HCT116 (cell line): ENCODE measurements around the gene KDELR1.

Experiments
- EGR1 ChIP-seq: IDR thresholded peaks from 2 replicates; pipeline ENCODE4 v1.6.1; 2012; ENCODE audit warnings: low read depth
- EZH2 ChIP-seq: fragments of 200-600 bp; sonication (generic); IDR thresholded peaks from 2 replicates; pipeline ENCODE4 v1.6.1; 2017; ENCODE audit warnings: antibody characterized with exemption, mixed run types
- EZH2phosphoT487 ChIP-seq: fragments of 200-600 bp; IDR thresholded peaks from 2 replicates; pipeline ENCODE4 v1.6.1; 2018; ENCODE audit warnings: antibody characterized with exemption, borderline replicate concordance
- JUND ChIP-seq: IDR thresholded peaks from 2 replicates; pipeline ENCODE4 v1.6.1; 2012
- MAX ChIP-seq: IDR thresholded peaks from 2 replicates; pipeline ENCODE4 v1.6.1; 2012
- POLR2A ChIP-seq: IDR thresholded peaks from 2 replicates; pipeline ENCODE4 v1.7.0; 2011; ENCODE audit warnings: borderline replicate concordance; ENCODE audit not compliant: insufficient read depth, insufficient read length; ENCODE audit errors: extremely low read depth
- POLR2AphosphoS5 ChIP-seq: IDR thresholded peaks from 2 replicates; pipeline ENCODE4 v1.6.1; 2011; ENCODE audit warnings: mild to moderate bottlenecking, low read depth, low read length, moderate library complexity
- SP1 ChIP-seq: IDR thresholded peaks from 2 replicates; pipeline ENCODE4 v1.6.1; 2012; ENCODE audit warnings: low read depth
- ZFX ChIP-seq: fragments of 450-650 bp; IDR thresholded peaks from 2 replicates; pipeline ENCODE4 v1.6.1; 2017
- ZNF274 ChIP-seq: fragments of 200-500 bp; sonication (Bioruptor generic); IDR thresholded peaks from 2 replicates; pipeline ENCODE4 v1.6.1; 2014; ENCODE audit warnings: mild to moderate bottlenecking, low read depth, low read length, inconsistent platforms
- TF ChIP-seq, protein P1 (sequence below), 3 experiments: fragments of 200-600 bp in 1 of 3; sonication (generic) in 1 of 3; IDR thresholded peaks in 2 of 3; conservative IDR thresholded peaks in 1 of 3; 2 replicates each; pipeline ENCODE4 v1.5.1; 2012 to 2017; ENCODE audit warnings: low read depth in 2 of 3, low read length in 2 of 3, antibody characterized with exemption in 1 of 3, borderline replicate concordance in 1 of 3, control low read depth in 1 of 3, mild to moderate bottlenecking in 1 of 3, mixed read lengths in 1 of 3, mixed run types in 1 of 3, moderate library complexity in 1 of 3; ENCODE audit not compliant: insufficient read depth in 1 of 3

GRCh38 chr19:48340995-48341394 lies 50.4 kb downstream of the KDELR1 start:
- TF ChIP-seq EZH2 (no peak), EZH2phosphoT487 (no peak), JUND (no peak), POLR2AphosphoS5 (no peak), POLR2A (no peak), ZFX (no peak), EGR1 (no peak), SP1 (no peak), ZNF274 (no peak), MAX (peak; percentile 20; the same call in 1 of the 2 replicates)
- TF ChIP-seq, protein P1, sequence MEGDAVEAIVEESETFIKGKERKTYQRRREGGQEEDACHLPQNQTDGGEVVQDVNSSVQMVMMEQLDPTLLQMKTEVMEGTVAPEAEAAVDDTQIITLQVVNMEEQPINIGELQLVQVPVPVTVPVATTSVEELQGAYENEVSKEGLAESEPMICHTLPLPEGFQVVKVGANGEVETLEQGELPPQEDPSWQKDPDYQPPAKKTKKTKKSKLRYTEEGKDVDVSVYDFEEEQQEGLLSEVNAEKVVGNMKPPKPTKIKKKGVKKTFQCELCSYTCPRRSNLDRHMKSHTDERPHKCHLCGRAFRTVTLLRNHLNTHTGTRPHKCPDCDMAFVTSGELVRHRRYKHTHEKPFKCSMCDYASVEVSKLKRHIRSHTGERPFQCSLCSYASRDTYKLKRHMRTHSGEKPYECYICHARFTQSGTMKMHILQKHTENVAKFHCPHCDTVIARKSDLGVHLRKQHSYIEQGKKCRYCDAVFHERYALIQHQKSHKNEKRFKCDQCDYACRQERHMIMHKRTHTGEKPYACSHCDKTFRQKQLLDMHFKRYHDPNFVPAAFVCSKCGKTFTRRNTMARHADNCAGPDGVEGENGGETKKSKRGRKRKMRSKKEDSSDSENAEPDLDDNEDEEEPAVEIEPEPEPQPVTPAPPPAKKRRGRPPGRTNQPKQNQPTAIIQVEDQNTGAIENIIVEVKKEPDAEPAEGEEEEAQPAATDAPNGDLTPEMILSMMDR (IDR thresholded peaks at IDR 0.05 in 2 of 3, conservative IDR thresholded peaks at IDR 0.05 in 1 of 3; ENCODE audit: borderline replicate concordance in 1 of 3, insufficient read depth in 1 of 3, low read depth in 2 of 3, low read length in 2 of 3) = no peak
